Measurements from ENCODE around the gene MROH7. TPM values are rescaled to one million over a fixed set of nuclear protein-coding genes. Genes with fewer than 3 reads are reported as not detected.

MROH7 gene
- total RNA-seq, 4 donors from 2014 or later = 11.6 to 20.8 (median 14.8) TPM

DNA sequence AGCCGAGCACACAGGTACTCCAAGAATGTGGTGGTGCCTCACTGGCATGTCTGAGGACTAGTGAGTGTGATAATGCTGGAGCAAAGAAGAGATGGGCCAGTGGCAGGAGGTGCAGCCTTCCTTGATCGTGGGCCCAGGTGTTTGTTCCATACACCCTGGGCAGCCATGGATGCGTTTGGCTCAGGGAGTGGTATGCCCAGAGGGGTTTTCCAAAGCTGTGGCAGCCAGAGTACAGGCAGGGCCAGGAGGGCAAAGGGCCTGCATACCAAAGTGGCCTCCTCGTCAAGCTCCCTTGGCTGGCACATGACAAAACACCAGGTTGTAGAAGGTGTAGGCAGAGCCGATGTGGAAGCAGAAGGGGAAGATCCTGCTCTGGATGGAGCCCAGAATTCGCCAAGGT is 103.7 kb downstream of the MROH7 start:
- Histone ChIP-seq H3K4me1 (no peaks in the 10 kb centered on the region), H3K27ac (replicated peaks in 1 of 4) (no peak overlapping the region), H3K9me3 (no peaks in the 10 kb centered on the region), H3K27me3 (no peaks in the 10 kb centered on the region), H3K4me3 (no peak overlapping the region), H3K36me3 (peaks cover 17 to 48% (median 40%) of the 10 kb centered on the region in 4 donors)
- TF ChIP-seq POLR2AphosphoS5 (IDR thresholded peaks at IDR 0.05) (no peak), EP300 (IDR thresholded peaks at IDR 0.05) (no peak), POLR2A (IDR thresholded peaks at IDR 0.05; ENCODE audit: low read depth) (no peak)
- TF ChIP-seq, protein P1, sequence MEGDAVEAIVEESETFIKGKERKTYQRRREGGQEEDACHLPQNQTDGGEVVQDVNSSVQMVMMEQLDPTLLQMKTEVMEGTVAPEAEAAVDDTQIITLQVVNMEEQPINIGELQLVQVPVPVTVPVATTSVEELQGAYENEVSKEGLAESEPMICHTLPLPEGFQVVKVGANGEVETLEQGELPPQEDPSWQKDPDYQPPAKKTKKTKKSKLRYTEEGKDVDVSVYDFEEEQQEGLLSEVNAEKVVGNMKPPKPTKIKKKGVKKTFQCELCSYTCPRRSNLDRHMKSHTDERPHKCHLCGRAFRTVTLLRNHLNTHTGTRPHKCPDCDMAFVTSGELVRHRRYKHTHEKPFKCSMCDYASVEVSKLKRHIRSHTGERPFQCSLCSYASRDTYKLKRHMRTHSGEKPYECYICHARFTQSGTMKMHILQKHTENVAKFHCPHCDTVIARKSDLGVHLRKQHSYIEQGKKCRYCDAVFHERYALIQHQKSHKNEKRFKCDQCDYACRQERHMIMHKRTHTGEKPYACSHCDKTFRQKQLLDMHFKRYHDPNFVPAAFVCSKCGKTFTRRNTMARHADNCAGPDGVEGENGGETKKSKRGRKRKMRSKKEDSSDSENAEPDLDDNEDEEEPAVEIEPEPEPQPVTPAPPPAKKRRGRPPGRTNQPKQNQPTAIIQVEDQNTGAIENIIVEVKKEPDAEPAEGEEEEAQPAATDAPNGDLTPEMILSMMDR (IDR thresholded peaks at IDR 0.05) = no peak
- intact Hi-C loops (cut with DNase I) = no loop called here
- WGBS = 88% methylated on average over 6 of the region's 6 CpGs
- no peak for DNase-seq (ENCODE audit: extremely low spot score)

DNA sequence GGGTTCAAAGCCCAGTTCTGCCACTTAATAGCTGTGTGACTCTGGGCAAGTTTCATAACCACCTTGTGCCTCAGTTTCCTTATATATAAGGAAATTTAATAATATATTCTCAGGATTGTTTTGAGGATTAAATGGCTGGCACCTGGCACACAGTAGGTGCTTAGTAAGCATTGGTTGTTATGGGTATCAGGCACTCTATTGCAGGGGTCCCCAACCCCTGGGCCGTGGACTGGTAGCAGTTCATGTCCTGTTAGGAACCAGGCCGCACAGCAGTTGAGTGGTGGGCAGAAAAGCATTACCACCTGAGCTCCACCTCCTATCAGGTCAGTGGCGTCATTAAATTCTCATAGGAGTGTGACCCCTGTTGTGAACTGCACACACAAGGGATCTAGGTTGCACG is 104.3 kb downstream of the MROH7 start:
- Histone ChIP-seq H3K27ac (replicated peaks in 1 of 4) (no peak overlapping the region), H3K27me3 (no peaks in the 10 kb centered on the region), H3K4me1 (no peaks in the 10 kb centered on the region), H3K9me3 (no peaks in the 10 kb centered on the region), H3K36me3 (peaks cover 11 to 42% (median 34%) of the 10 kb centered on the region in 4 donors), H3K4me3 (no peak overlapping the region)
- TF ChIP-seq, protein P1 (IDR thresholded peaks at IDR 0.05) = no peak
- TF ChIP-seq EP300 (IDR thresholded peaks at IDR 0.05) (no peak), POLR2AphosphoS5 (IDR thresholded peaks at IDR 0.05) (no peak), POLR2A (IDR thresholded peaks at IDR 0.05; ENCODE audit: low read depth) (no peak)
- intact Hi-C loops (cut with DNase I) = no loop called here
- no peak for DNase-seq (ENCODE audit: extremely low spot score)
- WGBS = 97% methylated on average over 4 of the region's 4 CpGs

DNA sequence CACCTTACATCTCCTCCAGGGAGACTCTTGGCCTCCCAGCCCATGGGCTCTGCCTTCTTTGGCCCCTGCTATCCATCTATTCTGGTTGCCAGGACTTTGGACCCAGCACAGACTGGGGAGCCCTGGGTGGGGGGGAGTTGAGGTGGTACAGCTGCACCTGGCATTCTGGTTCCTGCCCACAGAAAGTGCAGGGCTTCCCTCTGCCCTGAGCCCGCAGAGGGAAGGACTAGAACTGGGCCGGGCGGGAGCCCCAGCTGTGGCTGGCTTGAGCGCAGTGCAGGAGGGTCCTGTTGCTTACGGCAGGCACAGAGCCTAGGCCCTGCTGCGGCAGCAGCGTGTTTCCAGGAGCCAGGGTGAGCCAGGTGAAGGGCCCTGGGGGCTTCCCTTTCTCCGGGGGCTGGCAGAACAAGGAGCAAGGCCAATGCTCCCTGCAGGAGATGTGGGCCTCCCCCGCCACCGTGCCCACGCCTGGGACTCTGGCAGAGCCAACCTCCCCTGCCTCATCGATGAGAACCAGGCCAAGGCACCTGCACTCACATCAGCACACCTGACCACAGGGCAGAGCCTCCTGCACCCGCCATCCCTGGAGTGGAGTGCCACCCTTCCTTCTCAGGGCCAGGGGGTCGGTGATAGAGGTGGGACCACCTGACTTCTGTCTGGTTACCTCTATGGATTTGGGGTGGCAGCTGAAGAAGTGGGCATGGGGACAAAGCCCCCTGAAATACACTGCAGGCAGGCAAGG is 106.7 kb downstream of the MROH7 start:
- Histone ChIP-seq H3K4me1 (no peaks in the 10 kb centered on the region), H3K27me3 (no peaks in the 10 kb centered on the region), H3K36me3 (peaks cover 0 to 18% (median 10%) of the 10 kb centered on the region in 4 donors), H3K4me3 (no peak overlapping the region), H3K9me3 (no peaks in the 10 kb centered on the region), H3K27ac (replicated peaks in 1 of 4) (no peak overlapping the region)
- no peak for DNase-seq (ENCODE audit: extremely low spot score)
- TF ChIP-seq EP300 (IDR thresholded peaks at IDR 0.05) (no peak), POLR2A (IDR thresholded peaks at IDR 0.05; ENCODE audit: low read depth) (no peak), POLR2AphosphoS5 (IDR thresholded peaks at IDR 0.05) (no peak)
- TF ChIP-seq, protein P1 (IDR thresholded peaks at IDR 0.05) = no peak
- intact Hi-C loops (cut with DNase I) = no loop called here
- 94% methylated on average over 11 of the region's 14 CpGs for WGBS

DNA sequence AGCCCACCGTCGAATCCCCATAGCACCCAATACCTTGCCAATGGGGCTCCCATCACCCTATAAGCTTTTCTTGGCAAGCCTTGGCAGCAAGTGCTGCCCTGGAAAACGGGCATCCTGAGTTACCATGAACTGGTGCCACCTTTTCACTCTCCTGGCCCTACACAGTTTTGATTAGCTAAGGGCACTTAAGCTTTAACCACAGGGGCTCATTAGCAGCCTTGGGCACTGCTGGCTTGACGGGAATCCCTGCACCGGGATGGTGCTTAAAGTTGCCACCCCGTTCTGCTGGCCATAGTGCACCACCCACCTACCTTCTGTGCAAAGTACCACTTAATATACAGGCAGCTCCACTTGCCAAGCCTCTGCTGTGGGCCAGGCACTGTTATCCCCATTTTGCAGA is 109.0 kb downstream of the MROH7 start:
- Histone ChIP-seq H3K36me3 (peaks cover 0 to 6% (median 0%) of the 10 kb centered on the region in 4 donors), H3K27ac (replicated peaks in 1 of 4) (no peak overlapping the region), H3K9me3 (no peaks in the 10 kb centered on the region), H3K4me1 (no peaks in the 10 kb centered on the region), H3K4me3 (no peak overlapping the region), H3K27me3 (no peaks in the 10 kb centered on the region)
- DNase-seq (ENCODE audit: extremely low spot score) = no peak
- TF ChIP-seq POLR2A (IDR thresholded peaks at IDR 0.05; ENCODE audit: low read depth) = no peak
- TF ChIP-seq EP300 (IDR thresholded peaks at IDR 0.05) = no peak
- TF ChIP-seq POLR2AphosphoS5 (IDR thresholded peaks at IDR 0.05) = no peak
- TF ChIP-seq, protein P1 (IDR thresholded peaks at IDR 0.05) = no peak
- intact Hi-C loops (cut with DNase I) = no loop called here
- WGBS = 89% methylated on average over 6 of the region's 6 CpGs

Measured in esophagus muscularis mucosa (tissue), 4 donors.